Hematopoietic multipotent progenitor cell treated with erythropoietin and hydrocortisone succinate and interleukin-3 and kit ligand, for 15 days (in vitro differentiated cells): ENCODE data around the gene GGT5.
"Not testable (repeated sequence)": the region's sequence is repeated elsewhere in the genome, so short reads cannot be mapped to it uniquely, and the experiment has no call there.

Experiments used
- DNase-seq: peaks from one replicate; pipeline ENCODE4 v3.0.0-alpha.2; 2015; ENCODE audit warnings: low spot score

Gene GGT5

GRCh38 chr22:24262185-24262749, 17.4 kb upstream of the GGT5 start:
- DNase-seq: not testable (repeated sequence)

- DNase-seq: peak; percentile 66
Measured at GRCh38 chr22:24259459-24259858, 14.6 kb upstream of the GGT5 start.

GRCh38 chr22:24256736-24257135, 11.9 kb upstream of the GGT5 start:
- not testable (repeated sequence) for DNase-seq

- not testable (repeated sequence) for DNase-seq
Measured at GRCh38 chr22:24256136-24256535, 11.3 kb upstream of the GGT5 start.

- not testable (repeated sequence) for DNase-seq
Measured at GRCh38 chr22:24253126-24253525, 8.2 kb upstream of the GGT5 start.

- not testable (repeated sequence) for DNase-seq
Measured at GRCh38 chr22:24251286-24251685, 6.4 kb upstream of the GGT5 start.

- DNase-seq: not testable (repeated sequence)
Measured at GRCh38 chr22:24249413-24249812, 4.5 kb upstream of the GGT5 start.

GRCh38 chr22:24248611-24249010, 3.7 kb upstream of the GGT5 start:
- not testable (repeated sequence) for DNase-seq

GRCh38 chr22:24247564-24248344, 2.9 kb upstream of the GGT5 start:
- peak; percentile 40 for DNase-seq

GRCh38 chr22:24247011-24247507, 2.2 kb upstream of the GGT5 start:
- no peak for DNase-seq

GRCh38 chr22:24245584-24246561, 991 bp upstream of the GGT5 start:
- not testable (repeated sequence) for DNase-seq

GRCh38 chr22:24244144-24244787, 616 bp downstream of the GGT5 start:
- DNase-seq: no peak

GRCh38 chr22:24243417-24243816, 1.5 kb downstream of the GGT5 start:
- not testable (repeated sequence) for DNase-seq

- not testable (repeated sequence) for DNase-seq
Measured at GRCh38 chr22:24240985-24241692, 3.7 kb downstream of the GGT5 start.

- DNase-seq: no peak
Measured at GRCh38 chr22:24240381-24240780, 4.5 kb downstream of the GGT5 start.

GRCh38 chr22:24238101-24238694, 6.7 kb downstream of the GGT5 start:
- DNase-seq: not testable (repeated sequence)

GRCh38 chr22:24236656-24237055, 8.2 kb downstream of the GGT5 start:
- no peak for DNase-seq

GRCh38 chr22:24235315-24235714, 9.6 kb downstream of the GGT5 start:
- no peak for DNase-seq

- DNase-seq: no peak
Measured at GRCh38 chr22:24233816-24234215, 11.1 kb downstream of the GGT5 start.

GRCh38 chr22:24233235-24233634, 11.6 kb downstream of the GGT5 start:
- no peak for DNase-seq

- no peak for DNase-seq
Measured at GRCh38 chr22:24232725-24233124, 12.2 kb downstream of the GGT5 start.
